HepG2 (cell line): ENCODE data around the gene KIAA0232. TPM values are rescaled to one million over a fixed set of nuclear protein-coding genes. Genes with fewer than 3 reads are reported as not detected.

Experiments used
- ARID5B ChIP-seq: IDR thresholded peaks from 2 replicates; pipeline ENCODE4 v1.4.0; 2020; ENCODE audit warnings: mild to moderate bottlenecking, missing genetic modification reagents
- FLYWCH1 ChIP-seq: sonication (generic); formaldehyde crosslinking; IDR thresholded peaks from 2 replicates; pipeline ENCODE4 v1.8.1; 2023; ENCODE audit warnings: mild to moderate bottlenecking, missing genetic modification reagents
- GFI1 ChIP-seq: sonication (generic); formaldehyde crosslinking; IDR thresholded peaks from 2 replicates; pipeline ENCODE4 v1.5.0; 2020; ENCODE audit warnings: missing genetic modification reagents, mild to moderate bottlenecking, borderline replicate concordance
- JUND ChIP-seq: sonication (generic); formaldehyde crosslinking; IDR thresholded peaks from 2 replicates; pipeline ENCODE4 v1.8.0; 2022; ENCODE audit warnings: mild to moderate bottlenecking, missing genetic modification reagents
- TBX2 ChIP-seq: sonication (generic); formaldehyde crosslinking; IDR thresholded peaks from 2 replicates; pipeline ENCODE4 v1.5.0; 2020; ENCODE audit warnings: missing genetic modification reagents, mild to moderate bottlenecking, borderline replicate concordance
- TEAD3 ChIP-seq: optimal IDR thresholded peaks from 2 replicates; pipeline ENCODE3; 2016; ENCODE audit warnings: borderline replicate concordance
- ZBTB14 ChIP-seq: sonication (generic); formaldehyde crosslinking; IDR thresholded peaks from 2 replicates; pipeline ENCODE4 v1.4.0; 2020; ENCODE audit warnings: missing genetic modification reagents
- ZMAT3 ChIP-seq: sonication (generic); formaldehyde crosslinking; conservative IDR thresholded peaks from 2 replicates; pipeline ENCODE4 v1.7.0; 2021; ENCODE audit warnings: missing genetic modification reagents
- ZNF101 ChIP-seq: sonication (generic); formaldehyde crosslinking; IDR thresholded peaks from 2 replicates; pipeline ENCODE4 v1.4.0; 2020; ENCODE audit warnings: mild to moderate bottlenecking, low read depth, missing genetic modification reagents, borderline replicate concordance
- ZNF326 ChIP-seq: sonication (generic); formaldehyde crosslinking; IDR thresholded peaks from 2 replicates; pipeline ENCODE4 v1.4.0; 2020; ENCODE audit warnings: missing genetic modification reagents, borderline replicate concordance
- ZNF430 ChIP-seq: sonication (generic); formaldehyde crosslinking; IDR thresholded peaks from 2 replicates; pipeline ENCODE4 v1.9.0; 2021; ENCODE audit warnings: mild to moderate bottlenecking, missing genetic modification reagents
- ZNF775 ChIP-seq: sonication (generic); formaldehyde crosslinking; IDR thresholded peaks from 2 replicates; pipeline ENCODE4 v1.4.0; 2020; ENCODE audit warnings: missing genetic modification reagents, mild to moderate bottlenecking, moderate library complexity, borderline replicate concordance
- polyA plus RNA-seq, 8 experiments: library from polyadenylated mRNA; depleted of rRNA in 3 of 8; stranded (reverse) in 7 of 8; unstranded in 1 of 8; fragments of >200 nt; fragmentation: Illumina TruSeq in 4 of 8; extraction: Trizol in 4 of 8; gene quantifications; 2 replicates each; pipeline versions ENCODE4 v1.2.1 to v1.2.3, GENCODE V29; 2011 to 2016; ENCODE audit warnings: low read depth in 4 of 8, missing spikeins in 1 of 8, mixed read lengths in 1 of 8; ENCODE audit not compliant: insufficient read depth in 1 of 8
- total RNA-seq, 5 experiments: library from RNA; depleted of rRNA; stranded (reverse); fragments of >200 nt; fragmentation: Illumina TruSeq; extraction: Trizol; gene quantifications; 2 replicates each; pipeline ENCODE4 v1.2.3, GENCODE V29; 2016; ENCODE audit warnings: low read depth in 1 of 5
- TF ChIP-seq, protein P1 (sequence below), 2 experiments: sonication (generic) in 1 of 2; formaldehyde crosslinking in 1 of 2; IDR thresholded peaks; 2 replicates each; pipeline versions ENCODE4 v1.5.1 to v1.6.1; 2011 to 2020; ENCODE audit warnings: borderline replicate concordance in 1 of 2, low read depth in 1 of 2, low read length in 1 of 2, mild to moderate bottlenecking in 1 of 2, missing genetic modification reagents in 1 of 2, moderate library complexity in 1 of 2
- TF ChIP-seq, protein P2 (sequence below): sonication (generic); formaldehyde crosslinking; IDR thresholded peaks from 2 replicates; pipeline ENCODE4 v1.4.0; 2020; ENCODE audit warnings: missing genetic modification reagents, borderline replicate concordance

Gene KIAA0232
- total and polyA plus RNA-seq, 2 of the 13 experiments (the other 11 are each of a cell fraction or from before 2014, with no cell fraction given), result 7.8 to 17.1 TPM

- peak; percentile 91 for TF ChIP-seq TBX2 (CRISPR knock-in tag)
- peak; percentile 92 for TF ChIP-seq ZNF430 (CRISPR knock-in tag)
- peak; percentile 97 for TF ChIP-seq ARID5B
- TF ChIP-seq ZBTB14 (CRISPR knock-in tag), result no peak
- peak; percentile 74 for TF ChIP-seq TEAD3 (CRISPR knock-in tag)
- peak; percentile 61; the same call in 1 of the 2 replicates for TF ChIP-seq ZMAT3 (CRISPR knock-in tag)
- TF ChIP-seq ZNF326, result no peak
- TF ChIP-seq GFI1 (CRISPR knock-in tag), result peak; percentile 82
- TF ChIP-seq, protein P1, sequence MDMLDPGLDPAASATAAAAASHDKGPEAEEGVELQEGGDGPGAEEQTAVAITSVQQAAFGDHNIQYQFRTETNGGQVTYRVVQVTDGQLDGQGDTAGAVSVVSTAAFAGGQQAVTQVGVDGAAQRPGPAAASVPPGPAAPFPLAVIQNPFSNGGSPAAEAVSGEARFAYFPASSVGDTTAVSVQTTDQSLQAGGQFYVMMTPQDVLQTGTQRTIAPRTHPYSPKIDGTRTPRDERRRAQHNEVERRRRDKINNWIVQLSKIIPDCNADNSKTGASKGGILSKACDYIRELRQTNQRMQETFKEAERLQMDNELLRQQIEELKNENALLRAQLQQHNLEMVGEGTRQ (IDR thresholded peaks at IDR 0.05; ENCODE audit: low read depth, low read length), result no peak
- TF ChIP-seq, protein P1 (CRISPR knock-in tag; IDR thresholded peaks at IDR 0.05; ENCODE audit: borderline replicate concordance), result peak; percentile 74; the same call in 1 of the 2 replicates
- TF ChIP-seq, protein P2, sequence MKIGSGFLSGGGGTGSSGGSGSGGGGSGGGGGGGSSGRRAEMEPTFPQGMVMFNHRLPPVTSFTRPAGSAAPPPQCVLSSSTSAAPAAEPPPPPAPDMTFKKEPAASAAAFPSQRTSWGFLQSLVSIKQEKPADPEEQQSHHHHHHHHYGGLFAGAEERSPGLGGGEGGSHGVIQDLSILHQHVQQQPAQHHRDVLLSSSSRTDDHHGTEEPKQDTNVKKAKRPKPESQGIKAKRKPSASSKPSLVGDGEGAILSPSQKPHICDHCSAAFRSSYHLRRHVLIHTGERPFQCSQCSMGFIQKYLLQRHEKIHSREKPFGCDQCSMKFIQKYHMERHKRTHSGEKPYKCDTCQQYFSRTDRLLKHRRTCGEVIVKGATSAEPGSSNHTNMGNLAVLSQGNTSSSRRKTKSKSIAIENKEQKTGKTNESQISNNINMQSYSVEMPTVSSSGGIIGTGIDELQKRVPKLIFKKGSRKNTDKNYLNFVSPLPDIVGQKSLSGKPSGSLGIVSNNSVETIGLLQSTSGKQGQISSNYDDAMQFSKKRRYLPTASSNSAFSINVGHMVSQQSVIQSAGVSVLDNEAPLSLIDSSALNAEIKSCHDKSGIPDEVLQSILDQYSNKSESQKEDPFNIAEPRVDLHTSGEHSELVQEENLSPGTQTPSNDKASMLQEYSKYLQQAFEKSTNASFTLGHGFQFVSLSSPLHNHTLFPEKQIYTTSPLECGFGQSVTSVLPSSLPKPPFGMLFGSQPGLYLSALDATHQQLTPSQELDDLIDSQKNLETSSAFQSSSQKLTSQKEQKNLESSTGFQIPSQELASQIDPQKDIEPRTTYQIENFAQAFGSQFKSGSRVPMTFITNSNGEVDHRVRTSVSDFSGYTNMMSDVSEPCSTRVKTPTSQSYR (CRISPR knock-in tag), result peak; percentile 68; the same call in 1 of the 2 replicates
- TF ChIP-seq ZNF101 (CRISPR knock-in tag), result no peak
- TF ChIP-seq FLYWCH1 (CRISPR knock-in tag), result no peak
- TF ChIP-seq JUND (CRISPR knock-in tag), result peak; percentile 65
- TF ChIP-seq ZNF775, result no peak
Observed at GRCh38 chr4:6755088-6755753, 27.3 kb upstream of the KIAA0232 start (continued).
